GM21786 (cell line): ENCODE measurements around the gene GPHA2.

ENCODE experiments used
- ATAC-seq: cut with Tn5 transposase; IDR thresholded peaks from one replicate; pipeline ENCODE4 v1.9.1; 2021; ENCODE audit not compliant: unreplicated experiment

GPHA2 gene

GRCh38 chr11:64892838-64893193 is 42.9 kb downstream of the GPHA2 start:
- ATAC-seq, result no peak

GRCh38 chr11:64892411-64892831 is 43.3 kb downstream of the GPHA2 start:
- no peak for ATAC-seq

GRCh38 chr11:64891880-64892279 is 43.8 kb downstream of the GPHA2 start:
- ATAC-seq, result no peak

GRCh38 chr11:64891215-64891848 is 44.4 kb downstream of the GPHA2 start:
- ATAC-seq, result no peak

GRCh38 chr11:64890522-64890939 is 45.2 kb downstream of the GPHA2 start:
- no peak for ATAC-seq

- ATAC-seq, result no peak
These were observed 46.8 kb downstream of the GPHA2 start for GRCh38 chr11:64888729-64889511.

- no peak for ATAC-seq
These were observed 47.3 kb downstream of the GPHA2 start for GRCh38 chr11:64888406-64888728.

- ATAC-seq, result peak; percentile 58
These were observed 47.8 kb downstream of the GPHA2 start for GRCh38 chr11:64887757-64888405.

- ATAC-seq, result no peak
These were observed 48.4 kb downstream of the GPHA2 start for GRCh38 chr11:64887234-64887756.

- ATAC-seq, result no peak
These were observed 50.1 kb downstream of the GPHA2 start for GRCh38 chr11:64885367-64886286.
